Measurements from ENCODE around the gene SINHCAF.
A peak's percentile ranks its signal among the peaks of the same experiment; 100 is the strongest.
"Not testable (repeated sequence)": the region's sequence is repeated elsewhere in the genome, so short reads cannot be mapped to it uniquely, and the experiment has no call there.

The SINHCAF gene

DNA sequence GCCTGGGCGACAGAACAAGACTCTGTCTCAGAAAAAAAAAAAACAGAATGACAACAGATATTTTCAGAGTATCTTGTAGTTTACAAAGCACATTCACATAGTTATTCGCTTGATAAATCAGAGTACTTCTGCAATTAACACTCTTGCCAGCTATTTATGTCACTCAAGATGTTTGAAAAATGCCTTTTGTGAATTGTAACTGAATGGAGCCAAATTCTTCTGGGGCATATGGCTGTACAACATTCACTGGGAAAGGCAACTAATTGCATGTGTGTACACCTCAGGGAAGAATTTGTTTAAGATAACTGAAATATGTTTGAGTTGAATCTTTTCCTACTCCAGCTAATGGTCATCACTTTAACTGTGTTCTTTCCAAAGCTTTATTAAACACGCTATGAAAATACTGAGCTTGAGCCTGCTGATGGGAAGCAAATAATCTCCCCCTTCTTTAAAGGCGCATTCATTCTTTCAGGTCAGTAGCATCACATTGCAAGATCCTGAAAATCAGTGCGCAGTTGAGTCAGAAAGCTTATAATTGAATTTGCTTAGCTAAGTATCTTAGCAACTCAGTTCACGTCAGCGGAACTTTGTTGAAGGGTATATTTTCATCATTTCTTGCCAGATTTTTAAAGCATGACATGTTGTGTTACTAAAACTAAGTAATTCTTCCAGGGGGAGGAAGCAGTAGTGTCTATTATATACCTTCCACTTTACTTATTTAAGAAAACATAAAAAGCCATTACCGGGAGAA is 66.6 kb downstream of the SINHCAF start:
- DNase-seq, result no peak

DNA sequence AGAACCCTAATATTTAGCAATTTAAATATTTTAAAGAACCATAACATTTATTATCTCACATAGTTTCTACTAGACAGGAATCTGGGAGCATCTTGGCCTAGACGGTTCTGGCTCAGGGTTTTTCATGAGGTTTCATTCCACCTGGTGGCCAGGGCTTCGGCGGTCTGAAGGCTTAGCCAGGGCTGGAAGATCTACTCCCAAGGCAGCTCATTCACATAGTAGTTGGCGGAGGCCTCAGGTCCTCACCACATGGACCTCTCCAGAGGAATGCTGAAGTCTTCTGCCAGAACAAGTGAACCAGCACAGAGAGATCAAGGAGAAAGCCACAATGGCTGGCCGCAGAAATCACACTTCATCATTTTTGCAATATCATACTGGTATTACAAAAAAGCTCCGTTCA is 68.2 kb downstream of the SINHCAF start:
- DNase-seq, result no peak

DNA sequence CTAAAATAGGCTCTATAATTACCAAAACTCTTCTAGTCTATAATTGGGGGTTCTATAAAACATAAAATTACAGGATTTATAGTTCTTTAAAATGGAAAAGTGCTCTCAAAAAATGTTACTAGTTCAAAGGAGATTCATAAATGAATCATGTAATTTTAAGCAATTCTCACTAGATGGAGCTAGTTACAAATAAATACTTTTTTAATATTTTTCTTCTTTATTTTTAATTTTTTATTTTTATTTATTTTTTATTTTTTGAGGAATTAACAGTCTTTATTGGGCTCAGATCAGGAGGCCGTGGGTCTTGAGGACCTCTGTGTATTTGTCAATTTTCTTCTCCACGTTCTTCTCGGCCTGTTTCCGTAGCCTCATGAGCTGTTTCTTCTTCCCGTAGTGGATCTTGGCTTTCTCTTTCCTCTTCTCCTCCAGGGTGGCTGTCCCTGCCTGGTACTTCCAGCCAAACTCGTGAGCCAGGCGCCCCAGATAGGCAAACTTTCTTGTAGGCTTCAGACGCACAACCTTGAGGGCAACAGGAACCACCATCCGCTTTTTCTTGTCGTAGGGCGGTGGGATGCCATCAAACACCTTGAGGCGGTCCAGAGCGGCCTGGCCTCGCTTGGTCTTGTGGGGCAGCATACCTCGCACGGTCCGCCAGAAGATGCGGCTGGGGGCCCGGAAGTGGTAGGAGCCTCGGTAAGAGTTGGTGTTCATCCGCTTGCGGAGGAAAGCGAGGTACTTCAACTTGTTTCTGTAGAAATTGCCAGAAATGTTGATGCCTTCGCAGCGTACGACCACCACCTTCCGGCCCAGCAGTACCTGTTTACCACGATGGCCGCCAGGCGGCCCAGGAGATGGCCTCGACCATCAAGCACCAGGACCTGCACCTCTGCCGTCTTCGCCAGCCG is 74.0 kb downstream of the SINHCAF start:
- DNase-seq, result not testable (repeated sequence)

DNA sequence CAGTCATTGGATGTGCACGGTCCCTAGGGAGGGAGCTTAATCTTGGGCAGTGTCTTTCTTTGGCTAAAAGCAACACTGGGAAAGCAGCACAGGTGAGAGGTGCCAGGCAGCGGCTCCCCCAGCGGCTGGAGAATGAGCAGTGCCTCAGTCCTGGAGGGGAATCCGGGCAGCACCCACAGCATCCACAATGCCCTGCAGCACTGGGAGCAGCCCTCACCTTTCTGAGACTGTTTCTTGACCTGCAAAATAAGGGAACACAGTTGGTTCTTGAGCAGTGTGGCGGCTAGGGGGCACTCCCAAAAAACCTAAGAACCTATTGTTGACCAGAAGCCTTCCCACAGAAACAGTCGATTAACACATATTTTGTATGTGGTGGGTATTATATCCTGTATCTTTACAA is 75.8 kb downstream of the SINHCAF start:
- DNase-seq, result no peak

DNA sequence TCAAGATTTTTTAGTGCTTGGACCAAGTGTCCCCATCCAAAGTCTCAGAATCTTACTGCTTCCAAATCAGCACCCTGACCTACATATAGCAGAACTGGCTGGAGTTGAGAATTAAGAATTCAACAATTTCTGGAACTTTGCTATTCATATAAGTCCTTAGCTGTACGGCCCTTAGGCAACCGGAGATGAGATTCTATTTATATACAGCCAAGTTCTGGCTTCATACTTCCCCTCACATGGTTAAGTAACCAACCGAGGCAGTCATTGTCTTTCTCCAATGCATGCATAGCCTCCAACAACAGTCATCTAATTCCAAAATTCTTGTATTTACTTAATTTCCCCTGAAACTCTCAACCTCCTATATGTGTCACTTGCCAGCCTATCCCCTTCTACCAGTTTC is 76.6 kb downstream of the SINHCAF start:
- no peak for DNase-seq

DNA sequence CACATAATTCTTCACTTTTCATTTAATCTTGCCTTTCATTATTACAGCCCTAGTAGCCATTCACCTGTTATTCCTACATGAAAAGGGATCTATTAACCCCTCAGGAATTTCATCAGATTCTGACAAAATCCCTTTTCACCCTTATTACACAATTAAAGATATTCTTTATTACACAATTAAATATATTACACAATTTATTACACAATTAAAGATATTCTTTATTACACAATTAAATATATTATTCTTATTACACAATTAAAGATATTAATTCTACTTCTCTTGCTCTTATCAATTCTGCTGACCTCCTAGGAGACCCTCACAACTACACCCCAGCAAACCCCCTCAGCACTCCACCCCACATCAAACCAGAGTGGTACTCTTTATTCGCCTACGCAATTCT is 77.1 kb downstream of the SINHCAF start:
- DNase-seq, result no peak

DNA sequence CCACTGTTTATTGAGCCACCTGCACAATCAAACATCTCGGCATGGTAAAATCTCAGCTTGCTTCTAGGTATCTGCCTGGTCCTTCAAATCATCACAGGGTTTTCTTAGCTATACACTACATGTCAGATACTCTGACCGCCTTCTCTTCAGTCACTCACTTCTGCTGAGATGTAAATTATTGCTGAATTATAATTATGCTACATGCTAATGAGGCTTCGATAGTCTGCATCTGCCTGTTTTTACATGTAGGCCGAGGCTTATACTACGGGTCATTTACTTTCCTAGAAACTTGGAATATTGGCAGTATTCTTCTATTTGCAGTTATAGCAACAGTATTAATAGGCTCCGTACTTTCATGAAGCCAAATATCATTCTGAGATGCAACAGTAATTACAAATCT is 77.6 kb downstream of the SINHCAF start:
- DNase-seq, result no peak

DNA sequence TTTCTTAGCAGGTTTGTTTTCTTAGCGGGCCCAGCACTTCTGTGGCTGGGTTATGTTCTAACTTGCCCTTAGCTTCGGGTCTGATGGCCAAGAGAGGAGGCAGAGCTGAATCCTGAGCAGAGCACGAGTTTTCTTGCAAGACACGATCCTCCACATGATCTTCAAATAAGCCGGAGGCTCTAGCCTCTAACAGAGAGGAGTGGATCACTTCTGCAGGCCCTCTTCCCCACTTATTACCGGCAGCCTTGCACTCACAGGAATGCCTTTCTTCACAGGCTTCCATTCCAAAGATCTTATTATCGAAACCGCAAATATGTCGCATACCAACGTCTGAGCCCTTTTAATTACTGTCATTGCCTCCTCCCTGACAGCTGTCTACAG is 79.5 kb downstream of the SINHCAF start:
- no peak for DNase-seq

DNA sequence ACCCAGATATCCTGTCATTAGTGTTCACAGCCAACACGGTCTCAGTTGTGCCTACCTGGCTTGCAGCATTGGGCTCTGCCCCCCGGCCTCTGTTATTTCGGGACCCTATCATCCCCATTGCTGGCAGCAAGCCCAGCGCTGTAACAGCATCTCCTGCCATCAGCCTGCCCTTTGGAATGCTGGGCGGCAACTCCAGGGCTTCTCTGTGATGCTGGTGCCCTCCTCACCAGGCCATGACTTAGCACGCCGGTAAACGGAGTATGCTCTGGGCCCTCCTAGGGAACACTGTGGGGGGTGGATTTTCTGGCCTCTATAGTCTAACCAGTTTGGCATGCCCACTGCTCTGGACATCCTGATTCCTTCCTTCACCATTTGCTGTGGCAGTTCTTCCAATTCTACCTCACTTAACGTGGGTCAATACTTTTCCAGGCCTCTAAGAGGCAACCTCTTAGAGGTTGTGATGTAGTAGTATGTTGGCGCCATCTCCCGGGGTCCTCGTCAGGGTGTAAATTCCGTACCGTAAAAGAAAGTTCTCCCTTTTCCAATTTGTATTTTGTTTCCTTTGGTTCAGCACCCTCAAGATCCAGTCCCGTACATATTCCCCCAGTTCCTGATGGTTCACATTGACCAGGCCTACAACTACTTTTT is 80.0 kb downstream of the SINHCAF start:
- no peak for DNase-seq

DNA sequence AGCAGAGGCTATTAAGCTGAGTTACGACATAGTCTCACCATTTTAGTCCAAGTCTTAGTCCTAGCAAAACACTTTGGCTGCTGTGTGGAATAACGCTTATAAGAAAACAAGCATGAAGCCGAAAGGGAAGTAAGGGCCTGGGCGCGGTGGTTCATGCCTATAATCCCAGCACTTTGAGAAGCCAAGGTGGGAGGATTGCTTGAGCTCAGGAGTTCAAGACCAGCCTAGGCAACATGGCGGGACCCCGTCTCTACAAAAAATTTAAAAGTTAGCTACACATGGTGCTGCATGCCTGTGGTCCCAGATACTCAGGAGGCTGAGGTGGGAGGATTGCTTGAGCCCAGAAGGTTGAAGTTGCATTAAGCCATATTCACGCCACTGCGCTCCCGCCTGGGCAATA is 83.5 kb downstream of the SINHCAF start:
- not testable (repeated sequence) for DNase-seq

DNA sequence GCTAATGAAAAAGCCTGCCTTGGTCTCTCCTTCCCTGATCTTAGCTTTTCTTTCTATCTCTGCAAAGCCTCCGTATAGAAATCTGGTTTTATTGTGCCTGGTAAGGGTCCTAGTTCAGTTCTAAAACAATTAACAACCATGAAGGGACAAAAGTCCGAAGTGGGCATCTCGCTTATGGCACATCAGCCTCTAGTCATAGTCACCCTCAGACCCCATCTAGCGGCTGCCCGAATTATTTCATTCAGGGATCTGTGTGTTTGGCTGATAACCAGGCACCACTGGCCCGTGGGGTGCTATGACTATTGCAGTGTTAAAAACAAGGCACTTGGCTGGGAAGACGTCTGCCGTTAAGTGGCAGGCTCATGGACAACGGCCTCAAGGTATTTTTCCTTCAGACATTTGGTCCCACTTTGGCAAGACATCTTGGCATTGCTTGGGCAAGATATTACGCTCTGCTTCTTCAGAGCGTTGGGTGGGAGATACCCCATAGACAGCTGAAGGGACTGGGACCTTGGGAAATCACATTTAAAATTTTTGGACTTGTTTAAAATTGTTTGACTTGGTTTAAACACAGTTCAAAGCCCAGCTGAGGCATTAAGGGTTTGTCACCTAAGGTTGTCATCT is 87.1 kb downstream of the SINHCAF start:
- DNase-seq, result peak; percentile 25

DNA sequence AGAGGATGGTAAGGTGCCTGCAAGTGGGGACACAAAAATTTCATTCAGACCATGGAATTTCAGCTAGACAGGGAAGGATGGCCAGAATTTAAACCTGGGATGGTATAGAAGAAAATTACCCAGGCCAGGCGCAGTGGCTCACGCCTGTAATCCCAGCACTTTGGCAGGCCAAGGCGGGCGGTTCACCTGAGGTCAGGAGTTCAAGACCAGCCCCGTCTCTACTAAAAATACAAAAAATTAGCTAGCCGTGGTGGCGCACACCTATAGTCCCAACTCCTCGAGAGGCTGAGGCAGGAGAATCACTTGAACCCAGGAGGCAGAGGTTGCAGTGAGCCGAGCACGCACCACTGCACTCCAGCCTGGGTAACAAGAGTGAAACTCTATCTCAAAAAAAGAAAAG is 87.6 kb downstream of the SINHCAF start:
- DNase-seq, result not testable (repeated sequence)

DNA sequence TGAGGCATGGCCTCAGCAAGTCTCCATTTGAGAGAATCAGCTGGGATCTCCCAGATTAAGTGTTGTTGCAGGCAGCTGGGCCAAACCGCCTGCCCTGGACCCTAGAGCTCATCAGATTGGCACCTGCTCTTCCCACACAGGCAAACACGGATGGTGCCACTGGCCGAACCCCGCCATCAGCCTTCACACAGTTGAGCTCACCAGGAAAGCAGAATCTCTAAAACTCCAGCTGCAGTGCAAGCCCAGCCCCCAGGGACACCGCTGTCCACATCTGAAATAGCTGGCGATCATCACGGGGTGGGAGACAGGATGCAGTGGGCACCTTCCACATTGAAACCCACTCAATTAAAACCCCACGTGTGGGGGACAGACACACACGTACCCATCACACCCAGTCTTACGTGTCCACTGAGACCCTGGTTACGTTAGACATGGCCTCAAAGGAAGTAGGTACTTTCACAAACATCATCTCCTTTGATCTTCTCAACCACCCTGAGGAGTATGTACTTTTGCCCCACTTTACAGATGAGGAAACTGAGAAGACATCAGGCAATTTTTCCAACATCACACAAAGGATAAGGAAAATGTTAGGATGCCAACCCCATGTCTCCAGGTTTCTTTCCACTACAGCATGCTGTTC is 88.8 kb downstream of the SINHCAF start:
- DNase-seq, result no peak

DNA sequence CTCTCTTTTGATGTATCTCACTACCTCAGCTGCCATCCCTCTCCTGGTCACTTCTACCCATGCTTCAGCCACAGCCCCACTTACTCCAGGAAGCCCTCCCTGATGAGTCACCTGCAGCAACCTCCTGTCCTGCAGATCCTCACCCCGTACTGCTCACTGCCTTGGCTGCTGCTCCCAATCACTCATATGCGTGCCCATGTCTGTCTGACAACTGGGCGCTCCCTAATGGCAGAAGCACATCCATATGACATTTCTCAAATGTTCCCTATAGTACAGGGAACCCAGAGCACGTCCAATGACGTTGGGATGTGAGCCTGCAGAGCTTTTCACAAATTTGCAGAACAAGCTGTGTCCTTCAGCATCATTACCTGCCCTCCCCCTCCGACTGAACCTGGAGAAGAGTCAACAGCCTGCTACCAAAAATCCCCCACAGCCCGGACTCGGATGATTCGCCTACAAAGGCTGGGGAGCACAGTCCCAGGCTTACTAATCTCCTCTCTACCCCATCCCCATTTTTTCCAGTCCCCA is 90.0 kb downstream of the SINHCAF start:
- DNase-seq, result no peak

DNA sequence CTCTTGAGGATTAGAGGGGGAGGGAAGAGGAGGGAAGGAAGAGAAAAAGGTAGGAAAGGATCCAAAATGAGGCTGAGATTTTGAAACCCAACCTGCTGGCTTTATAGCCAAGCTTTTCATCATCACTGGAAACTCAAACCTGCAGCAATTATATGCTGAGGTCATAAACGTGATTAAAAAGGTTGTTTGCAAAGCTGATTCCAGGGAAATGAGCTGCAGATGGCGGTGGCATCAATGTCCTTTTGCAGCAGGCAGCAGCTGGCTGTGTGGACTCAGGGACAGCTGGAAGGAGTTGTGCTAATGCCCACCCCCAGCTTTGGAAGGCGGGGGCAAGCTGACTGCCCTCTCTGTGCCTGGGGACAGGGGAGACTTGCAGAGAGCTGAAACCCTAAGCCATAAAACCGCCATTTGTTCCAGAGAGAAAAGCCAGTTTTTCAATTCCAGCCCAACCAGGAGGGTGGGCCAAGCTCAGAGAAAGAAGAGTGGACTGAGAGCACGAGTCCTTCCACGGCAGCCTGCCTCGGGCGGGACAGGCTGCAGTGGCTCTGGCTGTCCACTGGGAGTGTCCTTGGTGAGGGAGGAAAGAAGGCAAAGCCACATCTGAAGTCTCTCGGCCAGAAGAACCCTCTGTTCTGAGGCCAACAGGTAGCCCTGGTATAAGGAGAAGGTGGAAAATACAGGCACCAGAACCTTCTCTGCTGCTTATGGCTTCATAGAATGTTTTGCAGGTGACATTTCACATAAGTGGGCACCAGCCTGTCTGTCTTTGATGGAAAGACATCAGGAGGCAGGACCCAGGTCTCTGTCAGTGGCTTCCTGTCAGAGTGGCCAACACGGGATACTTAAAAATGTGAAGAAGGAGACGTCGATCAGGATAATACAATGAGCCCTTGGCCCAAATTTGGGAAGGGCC is 90.7 kb downstream of the SINHCAF start:
- DNase-seq, result no peak

DNA sequence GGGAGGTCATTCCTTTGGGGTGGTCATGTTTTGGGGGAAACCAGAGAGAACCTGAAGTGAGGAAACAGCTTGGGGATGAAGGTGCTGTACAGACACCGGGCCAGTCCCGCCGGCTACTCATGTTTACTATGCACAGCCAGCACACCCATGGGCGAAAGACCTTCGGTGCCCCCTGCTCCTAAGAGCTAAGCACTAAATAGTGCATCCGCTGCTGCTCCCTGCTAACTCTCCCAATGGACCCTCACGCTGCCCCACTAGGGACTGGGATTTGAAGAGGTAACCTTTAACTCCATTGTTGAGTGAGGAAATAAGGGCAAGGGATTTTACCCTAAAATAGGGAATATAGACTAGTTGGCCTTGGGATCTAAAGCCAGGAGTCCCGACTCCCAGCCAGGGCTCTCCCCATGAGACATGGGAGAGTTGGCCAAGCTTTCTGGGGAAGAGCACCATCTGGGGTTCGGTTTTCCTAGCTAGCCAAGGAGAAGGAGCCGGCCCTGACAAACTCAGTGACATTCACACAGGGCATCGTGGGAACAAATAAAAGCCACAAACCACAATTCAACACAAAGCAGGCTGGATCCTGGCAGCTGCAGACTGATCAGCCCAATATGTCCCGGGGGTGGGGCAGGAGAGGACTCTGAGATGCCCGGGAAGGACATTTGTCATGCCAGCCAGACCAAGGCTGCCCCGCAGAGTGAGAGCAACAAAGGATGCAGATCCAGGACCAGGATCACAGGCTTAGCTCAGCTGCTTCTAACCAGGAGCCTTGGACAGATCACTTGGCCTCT is 91.7 kb downstream of the SINHCAF start:
- no peak for DNase-seq

DNA sequence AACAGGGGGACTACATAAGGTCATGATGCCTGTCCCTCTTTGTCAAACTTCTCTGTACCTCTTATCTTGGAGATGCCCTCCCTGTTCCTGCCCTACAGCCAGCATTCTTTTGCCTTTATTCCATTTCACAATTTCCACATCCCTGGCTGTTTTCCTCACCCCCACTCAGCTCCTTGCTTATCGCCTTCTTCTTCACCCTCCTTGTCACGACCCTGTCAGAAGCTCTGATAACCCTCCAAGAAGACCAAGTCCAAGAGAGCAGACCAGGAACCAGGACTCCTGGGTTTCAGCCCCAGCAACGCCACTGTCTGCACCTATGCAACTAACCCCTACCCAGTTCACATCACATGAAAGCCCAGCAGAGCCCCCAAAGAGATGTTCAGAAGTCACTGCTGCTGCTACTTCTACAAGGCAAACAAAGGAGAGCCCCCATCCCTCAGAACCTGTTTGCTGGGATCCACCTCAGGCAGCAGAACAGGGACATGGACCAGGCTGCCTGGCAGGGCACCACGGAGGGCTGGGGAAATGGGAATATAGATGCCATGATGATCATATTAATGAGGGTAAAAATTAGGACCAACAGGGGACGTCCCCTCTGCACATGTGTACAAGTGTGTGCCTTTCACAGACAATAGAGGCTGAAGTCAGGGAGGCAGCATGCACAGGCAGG is 92.8 kb downstream of the SINHCAF start:
- DNase-seq, result no peak

DNA sequence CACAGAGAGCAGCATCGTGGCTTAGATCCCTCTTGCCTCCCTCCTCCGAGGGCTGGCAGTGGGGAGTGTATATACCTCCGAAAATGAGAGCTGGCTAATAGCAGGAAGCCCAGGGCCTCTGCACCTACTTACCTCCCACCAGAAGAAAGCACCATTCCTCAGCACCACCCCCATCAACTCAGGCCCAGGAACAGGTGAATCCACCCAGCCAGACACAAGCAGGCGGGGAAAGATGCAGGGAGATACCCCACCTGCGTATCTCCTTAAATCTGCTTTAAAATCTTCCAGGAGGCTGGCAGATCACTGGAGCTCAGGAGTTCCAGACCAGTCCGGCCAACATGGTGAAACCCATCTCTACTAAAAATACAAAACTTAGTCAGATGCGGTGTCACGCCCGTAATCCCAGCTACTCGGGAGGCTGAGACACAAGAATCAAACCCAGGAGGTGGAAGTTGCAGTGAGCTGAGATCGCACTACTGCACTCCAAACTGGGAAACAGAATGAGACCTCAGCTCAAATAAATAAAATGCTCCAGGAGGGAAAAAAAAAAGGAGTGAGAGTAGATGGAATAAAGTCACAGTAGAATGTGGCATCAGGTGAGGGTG is 93.5 kb downstream of the SINHCAF start:
- DNase-seq, result no peak

DNA sequence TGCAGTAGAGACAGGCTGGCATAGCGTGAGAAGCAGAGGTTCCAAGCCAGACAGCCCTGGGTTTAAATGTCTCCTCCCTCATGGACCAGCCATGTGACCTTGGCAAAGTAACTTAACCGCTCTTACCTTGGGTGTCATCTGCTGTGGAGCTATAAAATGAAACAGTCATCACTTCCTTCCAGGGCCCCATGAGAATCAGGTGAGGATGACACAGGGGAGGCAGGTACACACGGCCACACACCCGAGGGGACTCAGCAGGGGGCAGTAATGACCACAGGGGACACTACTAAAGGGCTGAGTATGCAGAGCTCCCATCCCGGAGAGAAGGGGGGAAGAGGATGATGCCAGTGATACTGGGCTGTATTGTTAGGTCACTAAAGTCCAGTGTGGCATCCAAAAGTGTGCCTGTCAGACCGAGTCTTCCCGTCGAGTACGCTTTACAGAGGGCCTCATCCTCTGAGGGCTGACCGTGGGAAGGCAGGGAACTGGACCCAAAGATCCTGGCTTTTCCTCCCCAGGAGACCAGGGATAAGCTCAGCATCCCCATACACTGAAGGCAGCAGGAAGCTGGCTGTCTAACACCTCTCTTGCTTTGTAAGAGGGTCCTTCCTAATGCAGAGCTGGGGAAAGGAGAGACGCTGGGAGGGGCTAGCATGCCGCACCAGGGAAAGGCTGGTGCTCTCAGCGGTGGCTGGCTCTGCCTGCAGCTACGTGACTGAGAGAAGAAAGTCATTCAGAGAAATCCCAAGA is 94.2 kb downstream of the SINHCAF start:
- no peak for DNase-seq
